HG03039 (cell line): ENCODE results near the gene MAGEA2.
"Not testable (repeated sequence)": the region's sequence is repeated elsewhere in the genome, so short reads cannot be mapped to it uniquely, and the experiment has no call there.

Experiments
- ATAC-seq: cut with Tn5 transposase; IDR thresholded peaks from one replicate; pipeline ENCODE4 v1.9.1; 2021; ENCODE audit warnings: mild to moderate bottlenecking, moderate library complexity; ENCODE audit not compliant: unreplicated experiment

MAGEA2 gene

GRCh38 chrX:152709173-152709572 is 44.5 kb downstream of the MAGEA2 start, which contains the start of gene CSAG2:
Gene CSAG2, minus strand, starts transcription at chrX:152709273. Its CDS starts 161 bp downstream, at chrX:152709112.
- not testable (repeated sequence) for ATAC-seq

- not testable (repeated sequence) for ATAC-seq
Observed at GRCh38 chrX:152706500-152706899, 47.1 kb downstream of the MAGEA2 start.

GRCh38 chrX:152700390-152700789 is 53.3 kb downstream of the MAGEA2 start:
- ATAC-seq = not testable (repeated sequence)
